HepG2 (cell line): Measurements from ENCODE around the gene HEATR5B. TPM values are rescaled to one million over a fixed set of nuclear protein-coding genes. Genes with fewer than 3 reads are reported as not detected.

Experiments
- KDM4B ChIP-seq: sonication (generic); formaldehyde crosslinking; IDR thresholded peaks from 2 replicates; pipeline ENCODE4 v1.4.0; 2020; ENCODE audit warnings: missing genetic modification reagents
- KLF12 ChIP-seq: sonication (generic); formaldehyde crosslinking; IDR thresholded peaks from 2 replicates; pipeline ENCODE4 v1.4.0; 2020; ENCODE audit warnings: missing genetic modification reagents, borderline replicate concordance
- NCOA2 ChIP-seq: sonication (generic); formaldehyde crosslinking; IDR thresholded peaks from 2 replicates; pipeline ENCODE4 v1.8.0; 2022; ENCODE audit warnings: inconsistent platforms
- NCOR1 ChIP-seq: fragments of 200-600 bp; sonication (generic); IDR thresholded peaks from 2 replicates; pipeline ENCODE4 v1.7.0; 2017; ENCODE audit warnings: antibody characterized with exemption, low read length, borderline replicate concordance
- ZHX2 ChIP-seq, 2 experiments: sonication (generic) in 1 of 2; formaldehyde crosslinking in 1 of 2; IDR thresholded peaks; 2 replicates each; pipeline versions ENCODE4 v1.6.1 to v1.9.0; 2014 to 2022; ENCODE audit warnings: antibody characterized with exemption in 1 of 2, borderline replicate concordance in 1 of 2, inconsistent platforms in 1 of 2, low read depth in 1 of 2, missing genetic modification reagents in 1 of 2
- polyA plus RNA-seq, 8 experiments: library from polyadenylated mRNA; depleted of rRNA in 3 of 8; stranded (reverse) in 7 of 8; unstranded in 1 of 8; fragments of >200 nt; fragmentation: Illumina TruSeq in 4 of 8; extraction: Trizol in 4 of 8; gene quantifications; 2 replicates each; pipeline versions ENCODE4 v1.2.1 to v1.2.3, GENCODE V29; 2011 to 2016; ENCODE audit warnings: low read depth in 4 of 8, missing spikeins in 1 of 8, mixed read lengths in 1 of 8; ENCODE audit not compliant: insufficient read depth in 1 of 8
- total RNA-seq, 5 experiments: library from RNA; depleted of rRNA; stranded (reverse); fragments of >200 nt; fragmentation: Illumina TruSeq; extraction: Trizol; gene quantifications; 2 replicates each; pipeline ENCODE4 v1.2.3, GENCODE V29; 2016; ENCODE audit warnings: low read depth in 1 of 5
- TF ChIP-seq, protein P1 (sequence below): sonication (generic); formaldehyde crosslinking; IDR thresholded peaks from 2 replicates; pipeline ENCODE4 v1.4.0; 2020; ENCODE audit warnings: missing genetic modification reagents, mild to moderate bottlenecking, borderline replicate concordance

Gene HEATR5B
- total and polyA plus RNA-seq, 2 of the 13 experiments (the other 11 are each of a cell fraction or from before 2014, with no cell fraction given), result 12.7 to 16.3 TPM

- no peak for TF ChIP-seq NCOR1
- no peak for TF ChIP-seq KLF12 (CRISPR knock-in tag)
- TF ChIP-seq KDM4B (CRISPR knock-in tag), result no peak
- no peak for TF ChIP-seq ZHX2 (IDR thresholded peaks at IDR 0.05; ENCODE audit: low read depth)
- no peak for TF ChIP-seq ZHX2 (CRISPR knock-in tag; IDR thresholded peaks at IDR 0.05; ENCODE audit: borderline replicate concordance)
- no peak for TF ChIP-seq NCOA2 (CRISPR knock-in tag)
- TF ChIP-seq, protein P1, sequence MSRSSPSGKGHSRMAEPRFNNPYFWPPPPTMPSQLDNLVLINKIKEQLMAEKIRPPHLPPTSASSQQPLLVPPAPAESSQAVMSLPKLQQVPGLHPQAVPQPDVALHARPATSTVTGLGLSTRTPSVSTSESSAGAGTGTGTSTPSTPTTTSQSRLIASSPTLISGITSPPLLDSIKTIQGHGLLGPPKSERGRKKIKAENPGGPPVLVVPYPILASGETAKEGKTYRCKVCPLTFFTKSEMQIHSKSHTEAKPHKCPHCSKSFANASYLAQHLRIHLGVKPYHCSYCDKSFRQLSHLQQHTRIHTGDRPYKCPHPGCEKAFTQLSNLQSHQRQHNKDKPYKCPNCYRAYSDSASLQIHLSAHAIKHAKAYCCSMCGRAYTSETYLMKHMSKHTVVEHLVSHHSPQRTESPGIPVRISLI (CRISPR knock-in tag), result no peak
These were observed 142.3 kb downstream of the HEATR5B start (continued) for GRCh38 chr2:36941867-36942266.
